ENCODE data around the gene IFNA2.

DNA sequence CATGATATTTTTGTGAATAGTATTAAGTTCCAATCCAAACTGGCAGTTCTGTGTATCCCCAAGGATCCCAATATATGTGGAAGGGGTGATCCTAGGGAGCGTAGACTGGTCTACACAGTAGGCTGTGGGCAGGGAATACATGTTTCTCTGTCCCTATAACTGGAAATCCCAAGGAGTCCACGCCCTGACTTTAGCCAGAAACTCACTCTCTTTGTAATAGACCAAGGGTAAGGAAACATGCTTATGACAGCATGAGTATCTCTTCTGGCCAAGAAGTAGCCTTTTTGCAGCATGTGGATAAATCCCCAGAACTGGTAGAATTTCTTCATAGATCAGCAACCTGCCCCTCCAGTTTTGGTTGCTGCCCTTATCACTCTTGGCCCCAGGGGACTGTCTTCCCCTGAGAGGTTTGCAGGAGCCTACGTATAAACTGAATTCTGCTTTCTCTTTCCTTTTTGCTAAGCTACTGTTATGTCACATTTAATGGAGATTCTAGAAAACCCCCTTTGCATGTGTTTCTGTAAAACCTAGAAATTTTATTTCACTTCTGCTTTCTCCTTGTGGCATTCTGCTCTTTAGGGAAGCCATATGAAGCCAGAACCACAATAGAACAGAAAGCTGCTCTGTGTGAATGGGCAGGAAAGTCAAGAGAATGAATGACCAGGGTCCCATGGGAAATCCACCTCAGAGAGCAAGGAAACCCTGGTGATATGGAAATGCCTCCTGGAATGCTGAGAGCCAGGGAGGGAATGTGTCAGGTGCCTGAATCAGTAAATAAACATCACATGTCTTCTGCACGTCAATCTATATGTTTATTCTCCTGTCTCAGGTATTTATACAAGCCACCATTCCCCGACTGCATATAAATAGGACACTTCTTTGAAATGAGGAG, 3.5 kb downstream of the IFNA2 start:
- TF ChIP-seq, protein P1, sequence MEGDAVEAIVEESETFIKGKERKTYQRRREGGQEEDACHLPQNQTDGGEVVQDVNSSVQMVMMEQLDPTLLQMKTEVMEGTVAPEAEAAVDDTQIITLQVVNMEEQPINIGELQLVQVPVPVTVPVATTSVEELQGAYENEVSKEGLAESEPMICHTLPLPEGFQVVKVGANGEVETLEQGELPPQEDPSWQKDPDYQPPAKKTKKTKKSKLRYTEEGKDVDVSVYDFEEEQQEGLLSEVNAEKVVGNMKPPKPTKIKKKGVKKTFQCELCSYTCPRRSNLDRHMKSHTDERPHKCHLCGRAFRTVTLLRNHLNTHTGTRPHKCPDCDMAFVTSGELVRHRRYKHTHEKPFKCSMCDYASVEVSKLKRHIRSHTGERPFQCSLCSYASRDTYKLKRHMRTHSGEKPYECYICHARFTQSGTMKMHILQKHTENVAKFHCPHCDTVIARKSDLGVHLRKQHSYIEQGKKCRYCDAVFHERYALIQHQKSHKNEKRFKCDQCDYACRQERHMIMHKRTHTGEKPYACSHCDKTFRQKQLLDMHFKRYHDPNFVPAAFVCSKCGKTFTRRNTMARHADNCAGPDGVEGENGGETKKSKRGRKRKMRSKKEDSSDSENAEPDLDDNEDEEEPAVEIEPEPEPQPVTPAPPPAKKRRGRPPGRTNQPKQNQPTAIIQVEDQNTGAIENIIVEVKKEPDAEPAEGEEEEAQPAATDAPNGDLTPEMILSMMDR (IDR thresholded peaks at IDR 0.05) = no peak
- TF ChIP-seq POLR2AphosphoS5 (IDR thresholded peaks at IDR 0.05) (no peak), EP300 (IDR thresholded peaks at IDR 0.05) (no peak)

Data from upper lobe of left lung (tissue), 4 donors.